HG03571 (cell line): ENCODE results near the gene AAR2.

Experiments used
- ATAC-seq: cut with Tn5 transposase; IDR thresholded peaks from one replicate; pipeline ENCODE4 v1.9.1; 2021; ENCODE audit not compliant: unreplicated experiment

The AAR2 gene

DNA sequence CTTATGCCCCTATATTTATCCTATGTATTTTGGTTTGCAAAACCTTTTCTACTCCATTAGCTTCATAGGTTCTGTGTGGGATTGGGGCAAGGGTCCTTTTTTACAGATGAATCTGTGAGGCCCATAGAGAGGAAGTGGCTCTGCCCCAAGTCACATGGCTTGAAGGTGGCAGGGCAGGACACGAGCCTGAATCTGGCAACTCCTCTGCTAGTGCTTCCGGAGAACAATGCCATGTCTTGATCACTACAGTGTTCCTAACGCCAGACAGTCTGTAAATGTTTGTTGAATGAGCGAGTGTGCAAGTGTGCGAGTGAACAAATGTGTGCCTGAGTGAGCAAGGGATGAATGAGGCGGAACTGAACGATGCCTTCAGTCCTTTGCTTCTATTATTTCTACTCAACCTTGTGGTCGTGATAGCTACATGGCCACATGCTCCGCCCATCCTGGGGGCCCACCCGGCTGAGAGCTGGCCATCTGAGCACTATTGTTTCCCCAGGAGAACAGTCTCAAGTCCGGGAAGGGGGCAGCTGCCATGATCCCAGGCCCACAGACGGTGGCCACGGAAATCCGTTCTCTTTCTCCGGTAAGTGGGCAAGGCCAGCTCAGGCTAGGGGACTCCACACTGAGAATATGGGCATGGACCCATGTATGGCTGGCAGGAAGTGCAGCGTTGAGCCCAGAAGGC is 17.8 kb upstream of the AAR2 start:
- no peak for ATAC-seq

DNA sequence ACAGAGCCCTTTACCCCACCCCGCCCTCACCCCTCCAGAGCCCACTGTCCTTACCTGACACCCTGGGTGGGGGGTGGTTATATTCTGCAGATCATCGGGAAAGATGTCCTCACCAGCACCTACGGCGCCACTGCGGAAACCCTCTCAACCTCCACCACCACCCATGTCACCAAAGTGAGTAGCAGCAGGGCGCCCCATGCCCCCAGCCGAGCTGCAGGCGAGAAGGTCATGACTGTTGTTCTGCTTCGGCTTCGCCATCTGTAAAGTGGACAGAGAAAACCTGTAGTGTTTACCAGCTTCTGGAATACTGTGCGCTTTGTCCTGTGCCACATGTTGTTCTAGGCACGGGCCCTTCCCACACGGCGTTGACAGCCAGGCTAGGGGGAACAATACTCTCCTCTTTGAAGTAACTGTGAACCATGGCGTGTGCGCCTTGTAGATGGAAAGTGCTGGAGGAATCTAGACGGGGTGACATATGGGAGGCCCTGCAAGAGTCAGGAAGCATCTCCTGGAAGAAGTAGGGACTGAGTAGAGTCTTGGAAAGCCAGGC is 16.5 kb upstream of the AAR2 start:
- no peak for ATAC-seq

DNA sequence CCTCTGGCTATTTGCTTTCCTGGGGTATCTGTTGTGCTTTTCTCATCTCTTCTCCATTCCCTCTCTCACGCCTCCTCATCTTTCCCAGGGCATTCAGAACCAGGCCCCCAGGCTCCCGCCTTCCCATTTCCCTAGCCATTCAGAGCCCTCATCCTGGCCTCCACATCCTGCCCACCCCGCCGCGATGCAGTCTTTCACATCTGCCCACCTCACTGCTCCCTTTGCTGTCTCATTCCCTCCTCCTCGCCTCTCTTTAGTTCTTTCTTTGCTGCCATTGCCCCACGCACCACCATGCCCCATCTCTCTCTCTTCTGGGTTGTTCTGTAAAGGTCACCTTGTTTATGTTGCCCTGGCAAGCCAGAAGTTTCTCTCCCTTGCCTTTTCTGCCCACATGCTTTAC is 10.6 kb upstream of the AAR2 start:
- no peak for ATAC-seq

DNA sequence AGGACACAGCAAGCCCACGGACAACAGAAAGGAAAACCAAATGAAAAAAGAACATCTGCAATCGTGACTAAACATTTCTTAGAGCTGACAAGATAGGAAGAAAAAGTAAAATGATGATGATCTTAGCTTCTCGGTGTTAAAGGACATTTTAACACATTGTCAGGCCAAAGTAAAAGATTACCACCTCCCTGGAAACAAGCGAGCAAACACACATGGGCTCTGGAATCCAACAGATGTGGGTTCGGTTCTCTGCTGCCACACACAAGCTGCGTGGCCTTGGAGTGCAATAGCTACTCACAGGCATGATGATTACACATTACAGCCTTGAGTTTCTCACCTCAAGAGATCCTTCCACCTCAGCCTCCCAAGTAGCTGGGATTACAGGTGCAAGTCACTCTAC is 7.5 kb upstream of the AAR2 start:
- ATAC-seq = no peak

DNA sequence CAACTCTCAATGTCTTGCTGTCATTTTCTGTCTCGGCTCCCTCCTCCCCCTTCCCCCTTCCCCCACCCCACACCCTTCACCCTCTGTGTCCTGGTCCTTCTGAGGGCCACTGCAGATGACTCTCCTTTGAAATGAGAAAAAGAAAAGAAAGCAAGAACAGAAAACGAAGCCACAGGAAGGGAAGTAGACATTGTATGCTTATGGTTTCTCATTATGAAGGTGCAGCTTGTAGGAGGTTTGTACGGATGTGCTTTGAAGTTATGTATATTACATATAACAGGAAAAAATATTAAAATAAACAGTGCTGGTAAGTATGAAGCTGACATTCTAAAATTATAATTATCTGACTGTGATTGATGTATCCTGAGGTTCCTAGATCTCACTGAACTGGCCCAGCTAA is 6.3 kb upstream of the AAR2 start:
- ATAC-seq = no peak

DNA sequence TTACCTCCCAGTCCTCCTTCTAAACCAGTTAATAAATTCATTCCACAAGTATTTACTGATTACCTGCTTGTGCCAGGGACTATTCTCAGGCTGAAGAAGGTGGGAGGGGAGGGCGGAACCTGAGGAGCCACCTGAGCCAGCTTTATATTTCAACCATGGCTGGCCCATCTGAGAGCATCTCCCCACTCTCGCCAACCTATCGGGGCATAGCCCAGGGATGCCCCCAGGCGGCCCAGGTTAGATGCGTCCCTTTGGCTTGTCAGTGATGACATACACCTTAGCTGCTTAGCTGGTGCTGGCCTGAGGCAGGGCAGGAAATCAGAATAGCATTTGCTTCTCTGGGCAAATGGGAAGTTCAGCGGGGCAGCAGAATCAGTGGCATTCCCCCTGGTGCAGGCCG is 4.9 kb upstream of the AAR2 start:
- no peak for ATAC-seq

DNA sequence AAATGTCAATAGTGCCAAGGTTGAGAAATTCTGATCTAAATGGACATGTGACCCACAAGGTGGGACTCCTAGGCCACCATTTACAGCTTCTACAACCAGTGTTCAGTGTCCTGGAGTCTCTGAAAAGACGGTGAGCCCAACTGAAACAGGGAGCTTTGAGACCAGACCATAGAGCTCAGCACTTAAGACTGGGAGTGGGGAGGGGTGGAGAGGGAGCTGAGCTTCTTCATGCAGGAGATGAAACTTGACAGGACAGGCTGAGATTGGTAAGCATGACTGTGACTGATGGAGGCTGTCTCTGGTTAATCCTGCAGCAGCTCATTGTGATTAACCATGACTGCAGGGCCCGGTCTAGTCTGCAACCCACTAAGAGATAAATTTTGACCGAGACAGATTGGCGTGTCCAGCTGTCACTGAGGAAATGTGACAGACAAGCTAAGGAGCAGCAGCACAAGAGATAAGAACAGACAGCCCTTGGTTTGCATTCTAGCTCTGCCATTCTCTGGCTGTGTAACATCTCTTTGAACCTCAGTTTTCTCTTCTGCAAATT is 1.4 kb upstream of the AAR2 start:
- no peak for ATAC-seq

DNA sequence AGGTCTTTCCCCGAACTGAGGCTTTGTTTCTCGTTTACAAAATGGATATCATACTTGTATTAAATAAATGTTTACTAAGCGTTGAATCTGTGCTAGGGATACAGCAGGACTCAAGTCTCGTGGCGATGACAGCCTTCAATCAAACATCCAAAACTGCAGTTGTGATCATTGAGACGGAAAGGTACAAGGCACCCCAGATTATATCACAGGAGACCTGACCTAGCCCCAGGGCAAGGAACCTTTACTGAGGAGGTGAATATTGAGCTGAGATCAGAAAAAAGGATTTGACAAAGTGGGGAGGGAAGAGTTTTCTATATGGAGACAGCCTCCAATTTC is 476 bp downstream of the AAR2 start:
- ATAC-seq = no peak

DNA sequence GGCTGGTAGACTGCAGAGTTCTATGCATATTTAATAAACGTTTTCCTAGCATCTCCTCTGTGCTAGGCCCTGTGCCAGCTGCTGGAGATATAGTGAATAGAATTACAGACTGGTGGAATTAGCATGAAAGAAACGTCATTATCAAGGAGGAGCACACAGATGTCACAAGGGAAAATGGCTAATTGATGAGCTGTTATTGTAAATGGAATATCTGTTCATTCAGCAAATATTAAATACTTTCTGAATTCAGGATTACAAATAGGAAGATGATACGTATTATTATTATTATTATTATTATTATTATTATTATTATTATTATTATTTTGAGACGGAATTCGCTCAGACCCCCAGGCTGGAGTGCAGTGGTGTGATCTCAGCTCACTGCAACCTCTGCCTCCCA is 1.2 kb downstream of the AAR2 start:
- no peak for ATAC-seq

DNA sequence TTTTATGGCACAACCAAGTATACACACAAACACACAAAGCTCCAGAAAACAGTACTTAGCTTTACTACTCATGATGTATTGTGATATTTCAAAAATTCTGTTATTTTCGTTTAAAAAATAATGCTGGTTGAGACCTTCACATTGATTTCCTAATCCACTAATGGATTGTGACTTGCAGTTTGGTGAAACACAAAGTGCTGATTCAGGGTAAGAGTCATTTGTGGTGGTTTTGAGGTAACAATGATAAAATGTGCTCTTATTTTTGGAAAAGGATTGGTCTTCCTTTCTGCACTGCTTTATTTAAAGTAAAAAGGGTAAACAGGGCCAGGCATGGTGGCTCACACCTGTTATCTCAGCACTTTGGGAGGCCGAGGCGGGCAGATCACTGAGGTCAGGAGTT is 1.9 kb downstream of the AAR2 start:
- ATAC-seq = no peak

DNA sequence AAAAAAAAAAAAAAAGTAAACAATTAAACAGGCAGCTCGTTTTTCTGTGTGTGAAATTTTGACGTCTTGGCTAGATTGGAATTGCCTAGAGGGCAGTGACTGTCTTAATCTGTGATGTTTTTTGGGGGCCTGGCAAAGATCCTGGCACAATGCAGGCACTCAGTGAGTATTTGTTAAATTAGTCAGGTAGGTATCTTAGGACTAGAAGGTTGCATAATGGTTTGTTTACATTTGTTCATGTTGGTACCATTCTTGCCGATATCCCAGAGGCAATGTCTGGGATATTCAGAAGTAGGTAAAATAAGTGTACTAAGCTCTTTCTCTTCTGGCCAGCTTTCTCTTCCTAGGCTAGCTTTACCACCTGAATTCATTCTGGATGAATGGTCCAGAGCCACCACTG is 2.5 kb downstream of the AAR2 start:
- ATAC-seq = no peak

DNA sequence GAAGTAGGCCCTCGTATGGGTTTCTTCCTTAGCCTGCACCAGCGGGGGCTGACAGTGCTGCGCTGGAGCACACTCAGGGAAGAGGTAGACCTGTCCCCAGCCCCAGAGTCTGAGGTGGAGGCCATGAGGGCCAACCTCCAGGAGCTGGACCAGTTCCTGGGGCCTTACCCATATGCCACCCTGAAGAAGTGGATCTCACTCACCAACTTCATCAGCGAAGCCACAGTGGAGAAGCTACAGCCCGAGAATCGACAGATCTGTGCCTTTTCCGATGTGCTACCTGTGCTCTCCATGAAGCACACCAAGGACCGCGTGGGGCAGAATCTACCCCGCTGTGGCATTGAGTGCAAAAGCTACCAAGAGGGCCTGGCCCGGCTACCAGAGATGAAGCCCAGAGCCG is 3.8 kb downstream of the AAR2 start:
- no peak for ATAC-seq

DNA sequence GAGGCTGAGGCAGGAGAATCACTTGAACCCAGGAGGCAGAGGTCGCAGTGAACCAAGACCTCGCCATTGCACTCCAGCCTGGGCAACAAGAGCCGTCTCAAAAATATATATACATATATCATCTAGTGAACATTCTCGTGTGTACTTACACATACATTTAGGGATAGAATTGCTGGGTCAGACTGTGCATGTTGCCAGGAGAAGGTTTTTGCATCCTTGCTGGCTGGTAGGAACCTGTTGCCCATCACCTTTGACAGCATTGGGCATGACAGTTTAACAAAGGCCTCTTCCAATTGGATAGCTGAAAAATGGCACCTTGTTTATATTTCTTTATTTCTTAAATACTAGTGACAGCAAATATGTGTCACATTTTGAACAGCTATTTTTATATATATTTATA is 5.4 kb downstream of the AAR2 start:
- ATAC-seq = no peak

DNA sequence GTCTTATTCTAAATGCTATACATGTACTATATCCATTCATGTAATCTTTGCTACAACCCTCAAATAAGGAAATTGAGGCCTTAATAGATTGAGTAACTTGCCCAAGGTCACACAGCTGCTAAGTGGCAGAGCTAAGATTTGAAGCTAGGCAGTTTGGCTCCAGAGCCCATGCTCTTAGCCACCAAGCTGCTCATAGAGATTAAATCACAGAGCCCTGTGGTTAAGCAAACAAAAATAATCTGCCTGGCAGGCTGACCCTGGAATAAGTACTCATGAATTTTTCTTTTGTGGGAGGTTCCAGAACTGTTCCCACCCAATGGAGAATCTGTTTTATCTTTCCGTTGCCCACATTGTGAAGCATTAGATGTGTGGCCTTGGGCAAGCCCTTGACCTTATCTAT is 7.4 kb downstream of the AAR2 start:
- no peak for ATAC-seq

DNA sequence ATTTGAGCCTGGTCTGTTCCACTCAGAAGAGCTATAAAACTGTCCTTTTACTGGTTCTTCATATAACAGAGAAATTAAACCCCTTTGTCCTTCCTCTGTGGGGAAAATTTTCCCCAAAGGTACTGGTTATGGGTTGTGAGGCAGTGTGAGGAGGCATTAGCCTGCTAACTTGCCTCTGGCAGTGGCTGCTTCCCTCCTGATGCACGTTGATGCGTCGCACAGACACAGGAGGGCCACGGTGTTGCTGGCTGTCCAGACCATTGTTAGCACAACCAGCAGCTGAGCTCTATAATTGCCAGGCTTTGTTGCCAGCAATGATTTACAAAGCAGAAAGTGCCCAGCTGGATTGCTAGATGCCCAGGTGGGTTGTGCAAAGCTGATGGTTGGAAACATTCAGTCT is 10.1 kb downstream of the AAR2 start:
- ATAC-seq = no peak

DNA sequence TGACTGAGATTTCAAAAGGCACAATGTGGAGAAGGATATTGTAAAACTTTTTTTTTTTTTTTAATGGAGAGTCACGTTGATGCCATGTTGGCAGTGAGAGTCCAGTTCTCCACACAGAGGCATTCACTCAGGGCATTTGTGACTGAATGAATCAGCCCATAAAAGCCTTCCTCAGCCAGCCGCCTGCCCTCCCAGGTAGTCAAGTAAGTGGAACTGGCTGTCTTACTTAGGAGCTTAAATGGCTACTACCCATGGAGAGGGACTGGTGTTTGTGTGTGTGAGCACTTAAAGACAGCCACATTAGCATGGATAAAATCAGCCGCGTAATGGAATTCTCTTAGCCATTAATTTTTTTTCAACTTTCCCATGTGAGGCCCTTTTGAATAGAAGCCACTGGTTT is 12.6 kb downstream of the AAR2 start:
- ATAC-seq = no peak

DNA sequence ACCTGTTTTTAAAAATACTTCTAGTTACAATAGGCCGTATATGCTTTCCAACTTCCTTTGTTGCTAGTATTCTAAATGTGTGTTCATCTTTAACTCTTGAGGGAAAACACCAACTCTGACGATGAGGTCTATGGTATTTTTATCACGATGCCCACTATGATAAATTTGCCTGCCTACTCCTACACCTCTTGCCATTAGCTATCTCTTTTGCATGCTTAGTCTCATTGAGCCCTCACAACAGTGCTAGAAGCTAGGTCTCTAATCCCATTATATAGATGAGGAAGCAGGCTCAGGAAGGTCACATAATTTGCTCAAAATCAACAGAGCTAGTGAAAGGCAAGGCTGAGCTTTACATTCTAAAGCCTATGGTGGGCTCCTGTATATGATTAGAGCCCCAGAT is 13.2 kb downstream of the AAR2 start:
- no peak for ATAC-seq

DNA sequence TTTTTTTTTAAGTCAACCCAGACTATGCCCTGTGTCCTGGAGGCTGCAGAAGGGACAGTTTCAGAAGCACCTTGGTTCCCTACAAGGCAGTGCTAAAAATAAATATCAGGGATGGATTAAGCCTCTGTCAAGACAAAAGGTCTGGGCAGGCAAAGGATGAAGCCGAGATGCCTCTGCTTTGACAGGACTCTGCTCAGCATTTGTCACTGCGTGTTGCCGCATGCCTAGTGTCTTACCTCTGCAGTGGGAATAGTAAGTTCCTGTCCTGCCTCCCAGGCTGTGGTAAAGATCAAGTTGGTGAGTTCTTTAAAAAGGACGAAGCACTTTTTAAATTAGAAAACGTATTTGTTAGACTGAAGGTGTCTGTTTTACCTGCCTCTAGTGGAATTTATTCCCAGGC is 15.1 kb downstream of the AAR2 start:
- no peak for ATAC-seq

DNA sequence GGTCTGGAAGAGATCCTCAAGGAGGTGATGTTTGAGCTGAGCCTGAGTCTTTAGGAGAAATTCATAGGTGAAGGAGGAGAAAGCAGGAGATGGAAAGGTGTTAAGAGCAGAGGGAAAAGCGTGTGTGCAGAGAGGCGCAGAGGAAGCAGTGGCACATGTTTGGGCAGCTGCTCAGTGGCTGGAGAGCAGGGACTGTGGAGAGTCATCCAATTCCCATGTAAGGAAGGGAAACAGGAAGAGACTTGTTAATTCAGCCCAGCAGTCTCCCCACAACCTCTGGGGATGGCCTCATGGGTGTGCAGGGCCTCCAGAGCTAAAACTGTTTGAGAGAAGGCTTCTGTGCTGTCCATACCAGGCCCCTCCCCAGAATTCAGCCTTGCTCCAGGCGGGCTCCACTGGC is 16.2 kb downstream of the AAR2 start:
- no peak for ATAC-seq

DNA sequence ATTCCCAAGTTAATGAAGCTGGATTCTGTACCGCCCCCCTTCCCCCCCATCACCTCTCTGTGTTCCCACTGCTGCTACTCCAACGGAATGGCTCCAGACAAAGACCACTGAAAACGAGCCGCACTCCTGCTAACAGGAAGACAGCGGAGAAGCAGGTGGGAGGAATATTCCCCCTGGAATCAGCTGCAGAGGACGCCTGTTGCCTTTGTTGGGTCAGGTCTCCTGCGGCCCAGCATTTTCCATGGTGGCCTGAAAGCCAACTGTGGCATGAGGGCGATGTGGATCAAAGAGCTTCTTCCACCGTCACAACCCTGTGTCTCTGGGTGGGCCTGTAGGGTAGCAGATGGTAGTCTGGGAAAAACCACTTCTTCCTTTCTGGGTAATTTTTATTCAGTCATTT is 16.8 kb downstream of the AAR2 start:
- ATAC-seq = no peak

DNA sequence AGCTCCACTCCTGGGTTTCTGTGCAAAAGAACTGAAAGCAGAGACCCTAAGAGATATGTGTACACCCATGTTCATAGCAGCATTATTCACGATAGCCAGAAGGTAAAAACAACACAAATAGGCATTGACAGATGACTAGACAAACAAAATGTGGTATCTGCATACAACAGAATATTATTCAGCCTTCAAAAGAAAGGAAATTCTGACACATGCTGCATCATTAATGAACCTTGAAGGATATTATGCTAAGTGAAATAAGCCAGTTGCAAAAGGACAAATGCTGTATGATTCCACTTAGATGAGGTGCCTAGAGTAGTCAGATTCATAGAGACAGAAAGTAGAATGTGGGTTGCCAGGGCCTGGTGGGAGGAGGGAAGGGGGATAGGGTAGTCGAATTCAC is 17.8 kb downstream of the AAR2 start:
- ATAC-seq = no peak

DNA sequence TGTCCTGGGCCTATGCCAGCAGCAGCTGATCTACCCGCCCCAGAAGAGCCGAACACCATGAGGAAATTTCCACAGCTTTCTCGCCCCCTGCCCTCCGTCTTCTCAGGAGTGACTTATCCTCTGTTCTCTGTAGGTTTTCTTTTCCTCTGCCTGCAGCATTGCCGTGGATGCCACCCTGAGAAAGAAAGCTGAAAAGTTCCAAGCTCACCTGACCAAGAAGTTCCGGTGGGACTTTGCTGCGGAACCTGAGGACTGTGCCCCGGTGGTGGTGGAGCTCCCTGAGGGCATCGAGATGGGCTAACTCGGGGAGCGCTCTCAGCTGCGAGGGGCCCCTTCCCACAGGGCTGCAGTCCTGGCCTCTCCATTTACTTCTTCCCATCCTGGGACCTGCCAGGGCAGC is 19.2 kb downstream of the AAR2 start:
- no peak for ATAC-seq
